HT-29 (cell line): ENCODE data around the gene OR2K2. TPM values are rescaled to one million over a fixed set of nuclear protein-coding genes. Genes with fewer than 3 reads are reported as not detected.
"Not testable (repeated sequence)": the region's sequence is repeated elsewhere in the genome, so short reads cannot be mapped to it uniquely, and the experiment has no call there.

Experiments used
- DNase-seq: peaks from one replicate; pipeline ENCODE4 v3.0.0-alpha.2; 2015; ENCODE audit warnings: low spot score
- total RNA-seq: library from RNA; depleted of rRNA; stranded (reverse); fragments of >200 nt; shearing (Covaris generic); gene quantifications from 2 replicates; pipeline ENCODE4 v1.2.3, GENCODE V29; 2014; rRNA removed

The OR2K2 gene, protein sequence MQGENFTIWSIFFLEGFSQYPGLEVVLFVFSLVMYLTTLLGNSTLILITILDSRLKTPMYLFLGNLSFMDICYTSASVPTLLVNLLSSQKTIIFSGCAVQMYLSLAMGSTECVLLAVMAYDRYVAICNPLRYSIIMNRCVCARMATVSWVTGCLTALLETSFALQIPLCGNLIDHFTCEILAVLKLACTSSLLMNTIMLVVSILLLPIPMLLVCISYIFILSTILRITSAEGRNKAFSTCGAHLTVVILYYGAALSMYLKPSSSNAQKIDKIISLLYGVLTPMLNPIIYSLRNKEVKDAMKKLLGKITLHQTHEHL
- total RNA-seq: not detected in 2 replicates

DNA sequence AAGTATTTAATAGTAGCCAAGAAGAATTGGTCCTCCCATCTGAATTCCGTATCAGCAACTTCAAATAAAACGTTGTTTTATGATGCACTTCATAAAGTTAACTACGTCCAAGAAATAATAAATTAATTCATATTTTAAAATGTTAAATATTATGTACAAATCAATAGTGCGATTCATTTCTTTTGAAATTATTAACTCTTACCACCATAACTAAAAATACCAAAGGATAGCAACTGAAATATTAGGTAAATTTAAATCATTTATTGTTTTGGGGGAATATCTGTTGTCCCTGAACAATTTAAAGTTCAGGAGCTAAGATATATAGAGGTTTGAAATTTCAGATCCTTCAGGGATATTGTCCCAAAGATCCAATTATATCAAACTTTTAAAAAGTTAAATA, at the start of gene OR2K2:
Gene OR2K2, minus strand, starts transcription at position 101 of the 400 bp plus-strand sequence. CDS start 1,791 bp downstream, outside the sequence.
- DNase-seq: no peak

DNA sequence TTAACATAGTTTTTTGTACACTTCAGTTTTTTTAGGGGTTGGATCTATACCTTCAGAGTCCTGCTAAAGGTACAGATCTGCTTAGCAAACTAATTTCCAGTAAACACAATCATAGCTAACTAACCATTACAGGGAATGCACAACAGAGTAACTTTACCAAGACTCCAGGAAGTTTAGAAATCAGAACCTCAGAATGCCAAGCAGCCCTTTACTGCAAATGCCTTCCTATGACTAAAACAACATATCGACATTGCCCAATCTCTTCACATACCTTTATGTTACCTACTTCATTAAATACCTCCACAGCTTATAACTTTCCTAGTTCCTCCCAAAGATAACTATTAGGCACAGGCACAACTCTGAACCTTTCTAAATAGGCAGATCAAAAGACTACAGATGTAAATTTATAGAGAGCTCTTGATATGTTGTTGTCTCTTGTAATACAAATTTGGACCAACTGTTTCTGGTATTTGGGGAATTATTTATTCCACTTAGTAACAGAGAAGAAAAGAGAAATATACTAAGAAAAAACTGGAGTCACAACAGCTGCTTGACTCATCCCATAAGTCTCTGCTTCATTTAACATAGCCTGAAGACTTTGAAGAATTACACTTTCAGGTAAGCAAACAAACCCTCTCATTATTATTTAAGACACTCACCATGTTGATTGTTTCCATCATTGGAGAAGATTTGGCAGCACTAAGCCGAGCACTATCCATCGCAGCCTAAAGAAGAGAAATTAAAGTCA, 46.0 kb upstream of the OR2K2 start:
- DNase-seq: no peak

DNA sequence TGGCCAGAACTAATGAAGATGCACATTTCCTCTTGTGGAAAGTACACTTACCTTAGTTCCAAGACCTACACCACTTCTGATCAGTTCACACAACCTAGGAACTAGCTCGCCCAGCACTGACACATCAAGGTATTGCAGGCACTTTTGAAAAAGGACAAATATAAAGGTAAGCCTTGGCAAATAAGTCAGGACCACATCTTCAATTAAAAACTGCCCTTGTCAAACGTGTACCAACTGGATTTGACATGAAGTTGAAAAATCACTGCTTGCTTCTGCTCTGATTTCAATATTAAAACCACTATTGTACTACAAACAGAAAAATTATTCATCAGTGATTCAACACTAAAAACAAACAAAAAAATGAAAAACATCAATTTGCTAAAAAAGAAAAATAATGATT, 45.0 kb upstream of the OR2K2 start:
- no peak for DNase-seq

DNA sequence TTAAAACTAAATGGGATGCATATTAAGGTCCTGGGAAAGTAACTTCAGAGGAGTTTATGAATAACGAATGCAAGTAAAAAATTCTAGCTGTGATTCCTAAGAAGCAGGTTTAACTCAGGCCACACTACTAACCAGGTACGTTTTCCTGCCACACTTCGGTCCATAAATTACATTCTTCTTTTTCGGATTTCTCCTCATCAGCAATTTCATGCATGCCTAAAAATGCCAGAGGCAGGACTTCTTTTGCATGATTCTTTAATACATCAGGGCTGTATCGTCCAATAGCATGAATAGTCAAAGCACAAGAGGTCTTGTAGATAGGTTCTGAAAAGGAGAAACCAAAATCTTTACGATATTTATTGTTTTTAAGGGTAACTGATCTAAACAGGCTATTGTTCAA, 42.3 kb upstream of the OR2K2 start:
- no peak for DNase-seq

DNA sequence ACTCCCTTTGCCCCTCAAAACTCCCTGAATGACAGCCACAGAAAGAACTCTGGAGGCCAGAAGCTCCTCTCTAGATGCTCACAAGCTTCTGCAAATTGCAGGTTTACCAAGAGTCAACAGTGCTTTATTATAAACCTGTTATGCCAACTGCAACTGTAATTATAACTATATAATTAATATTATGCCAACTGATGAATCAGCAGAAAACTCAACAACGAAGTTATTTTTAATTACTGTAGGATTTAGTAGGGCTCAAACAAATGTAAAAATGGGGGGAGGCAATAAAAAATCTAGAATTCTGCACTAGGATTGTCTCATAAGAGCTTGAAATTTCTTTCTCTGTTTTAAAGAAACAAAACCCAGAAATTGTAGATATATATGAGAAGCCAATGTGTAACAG, 37.0 kb upstream of the OR2K2 start:
- DNase-seq: no peak

DNA sequence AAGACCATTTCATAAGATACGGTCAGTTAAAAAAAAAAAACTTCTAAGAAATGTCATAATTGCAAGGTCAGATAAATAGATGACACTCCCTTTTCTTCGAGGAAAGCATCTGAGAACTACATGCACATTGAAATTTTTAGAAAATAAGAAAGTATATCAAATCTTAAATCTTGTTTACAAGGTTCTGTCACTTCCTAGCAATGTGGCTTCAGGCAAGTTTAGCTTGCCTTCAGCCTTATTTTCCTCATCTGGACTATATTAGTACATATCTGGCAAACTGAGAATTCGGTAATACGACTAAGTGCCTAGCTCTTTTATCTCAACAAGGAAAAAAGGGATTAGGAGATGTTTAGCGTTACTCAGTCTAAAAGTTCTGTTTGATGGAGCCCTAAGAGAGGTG, 32.5 kb upstream of the OR2K2 start:
- no peak for DNase-seq

DNA sequence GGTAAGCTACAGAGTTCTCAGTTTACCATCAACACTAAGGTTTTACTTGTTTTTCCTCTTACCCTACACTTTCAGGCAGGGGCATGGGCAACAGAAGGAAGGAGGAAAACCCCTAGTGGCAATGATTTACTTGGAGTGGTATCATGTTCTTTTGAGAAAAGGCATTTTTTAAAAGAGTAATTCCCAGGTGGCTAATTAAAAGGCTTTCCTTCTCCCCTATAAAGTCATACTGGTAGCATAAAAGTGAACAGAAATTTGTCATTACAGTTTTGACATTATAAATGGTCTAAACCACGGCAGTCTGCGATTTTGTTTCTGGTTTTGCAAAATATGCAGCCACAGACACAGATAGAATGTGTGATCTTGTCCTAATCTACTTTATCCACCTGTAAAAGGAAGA, 30.9 kb upstream of the OR2K2 start:
- DNase-seq: no peak

DNA sequence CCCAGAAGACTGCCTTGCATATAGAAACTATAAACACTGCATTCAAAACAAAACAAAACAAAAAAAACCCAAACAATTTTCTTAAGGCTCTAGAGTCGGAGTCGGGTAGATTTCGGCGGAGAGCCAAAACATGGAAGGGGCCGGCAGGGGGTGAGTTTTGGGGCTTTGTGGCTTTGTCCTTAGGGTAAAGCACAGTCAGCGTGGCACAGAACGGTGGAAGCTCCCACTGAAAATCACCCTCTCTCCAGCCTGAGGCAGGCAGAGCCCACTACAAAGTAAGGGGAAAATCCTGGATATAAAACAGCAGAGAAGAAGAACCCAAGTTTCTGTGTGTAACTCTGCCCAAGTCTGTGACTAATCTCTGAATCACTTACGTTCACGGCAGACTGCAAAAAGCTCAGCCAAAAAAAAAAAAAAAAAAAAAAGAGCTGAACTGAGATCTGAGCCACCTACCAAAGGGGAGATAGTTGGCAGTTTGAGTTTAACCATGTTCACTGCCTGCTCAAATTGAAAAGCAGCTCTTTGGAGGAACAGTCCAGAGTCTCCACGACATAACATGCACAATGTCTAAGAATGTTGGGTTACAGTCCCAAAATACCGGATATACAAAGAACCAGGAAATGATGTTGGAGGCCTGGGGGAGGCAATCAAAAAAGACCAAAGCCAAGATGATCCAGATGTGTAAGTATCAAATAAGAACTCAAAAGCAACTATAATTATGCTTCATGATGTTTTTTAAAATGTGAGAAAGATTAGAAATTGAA, 26.6 kb upstream of the OR2K2 start:
- no peak for DNase-seq

GRCh38 chr9:111352545-111352944, 22.5 kb upstream of the OR2K2 start:
- DNase-seq: no peak

DNA sequence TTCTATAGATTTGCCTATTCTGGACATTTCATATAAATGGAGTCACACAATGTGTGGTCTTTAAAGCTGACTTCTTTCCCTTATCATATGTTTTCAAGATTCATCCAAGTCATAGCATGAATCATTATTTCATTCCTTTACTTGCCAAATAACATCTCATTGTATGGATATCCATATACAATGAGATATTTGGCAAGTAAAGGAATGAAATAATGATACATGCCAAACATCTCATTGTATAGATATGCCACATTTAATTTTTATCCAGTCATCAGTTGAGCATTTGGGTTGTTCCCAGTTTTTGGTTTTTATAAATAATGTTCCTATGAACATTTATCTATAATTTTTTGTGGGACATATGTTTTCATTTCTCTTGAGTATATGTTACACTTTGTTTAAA, 20.5 kb upstream of the OR2K2 start:
- DNase-seq: no peak

- peak; percentile 81 for DNase-seq
These were observed 19.7 kb upstream of the OR2K2 start for GRCh38 chr9:111349766-111350165.

- peak; percentile 84 for DNase-seq
These were observed 18.8 kb upstream of the OR2K2 start for GRCh38 chr9:111348821-111349271.

GRCh38 chr9:111334318-111334863, 4.4 kb upstream of the OR2K2 start:
- DNase-seq: peak; percentile 10

DNA sequence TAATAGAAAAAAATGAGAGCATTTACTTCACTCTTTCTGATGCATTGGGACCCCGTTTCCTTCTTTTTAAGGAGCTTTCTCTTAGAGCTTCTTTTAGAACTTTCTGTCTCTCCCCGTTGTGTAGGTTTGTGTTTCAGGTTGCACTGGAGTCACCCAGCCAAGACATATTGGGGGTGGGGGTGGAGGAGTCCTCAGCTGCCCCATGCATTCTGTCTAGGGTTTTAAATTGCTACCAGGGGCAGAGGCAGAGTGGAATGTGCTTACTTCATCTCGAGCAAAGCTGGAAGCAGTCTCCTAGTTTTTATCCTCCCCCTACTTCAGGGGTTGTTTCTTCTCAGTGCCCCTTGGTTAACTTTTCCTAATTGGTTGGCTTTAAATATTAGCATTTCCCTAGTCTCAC, 9.4 kb downstream of the OR2K2 start:
- no peak for DNase-seq

GRCh38 chr9:111316796-111317195, 13.2 kb downstream of the OR2K2 start:
- no peak for DNase-seq

DNA sequence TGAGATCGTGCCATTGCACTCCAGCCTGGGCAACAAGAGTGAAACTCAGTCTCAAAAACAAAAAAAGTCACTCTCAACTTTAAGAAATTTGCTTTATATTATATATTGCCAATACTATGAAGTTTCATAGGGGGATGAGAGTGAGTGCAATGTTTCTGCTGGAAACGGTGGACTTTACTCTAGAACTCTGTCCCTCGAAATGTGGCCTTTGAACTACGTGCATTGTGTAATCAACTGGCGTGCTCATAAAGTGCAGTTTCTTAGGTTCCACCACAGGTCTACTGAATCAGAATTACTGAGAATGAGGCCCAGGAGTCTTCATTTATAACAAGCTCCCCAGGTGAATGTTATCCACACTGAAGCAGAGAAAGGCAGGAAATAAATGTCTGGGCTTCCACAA, 24.1 kb downstream of the OR2K2 start:
- no peak for DNase-seq

DNA sequence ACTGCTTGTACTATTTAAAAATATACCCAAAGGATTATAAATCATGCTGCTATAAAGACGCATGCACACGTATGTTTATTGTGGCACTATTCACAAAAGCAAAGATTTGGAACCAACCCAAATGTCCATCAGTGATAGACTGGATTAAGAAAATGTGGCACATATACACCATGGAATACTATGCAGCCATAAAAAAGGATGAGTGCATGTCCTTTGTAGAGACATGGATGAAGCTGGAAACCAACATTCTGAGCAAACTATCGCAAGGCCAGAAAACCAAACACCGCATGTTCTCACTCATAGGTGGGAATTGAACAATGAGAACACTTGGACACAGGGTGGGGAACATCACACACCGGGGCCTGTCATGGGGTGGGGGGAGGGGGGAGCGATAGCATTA, 26.0 kb downstream of the OR2K2 start:
- DNase-seq: not testable (repeated sequence)

DNA sequence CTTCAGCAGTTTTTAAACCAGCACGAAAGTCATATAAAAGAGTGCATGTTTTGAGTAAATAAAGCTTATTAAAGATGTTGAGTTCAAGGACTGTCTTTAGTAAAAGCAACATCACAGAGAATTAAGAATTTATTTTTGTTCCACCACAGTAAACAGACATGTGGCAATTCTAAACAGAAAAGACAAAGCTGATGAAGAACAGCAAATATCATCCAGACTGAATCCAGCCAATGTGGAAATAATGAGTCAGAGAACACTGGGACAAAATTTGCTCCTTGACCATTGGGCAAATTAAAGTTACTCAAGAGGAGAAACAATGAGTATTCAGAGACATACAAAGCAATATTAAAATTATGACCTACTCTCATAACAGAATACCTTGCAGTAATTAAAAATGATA, 28.8 kb downstream of the OR2K2 start:
- no peak for DNase-seq

- DNase-seq: no peak
These were observed 29.8 kb downstream of the OR2K2 start for GRCh38 chr9:111300140-111300735.

- not testable (repeated sequence) for DNase-seq
These were observed 30.4 kb downstream of the OR2K2 start for GRCh38 chr9:111299599-111299966.

GRCh38 chr9:111298731-111299598, 31.1 kb downstream of the OR2K2 start:
- peak; percentile 69 for DNase-seq
